AG04450 (cell line): ENCODE data around the gene EIF4G2. TPM values are rescaled to one million over a fixed set of nuclear protein-coding genes. Genes with fewer than 3 reads are reported as not detected.

Experiments used
- CTCF ChIA-PET: fragments of 300-600, 350-600 bp; formaldehyde crosslinking; extraction: SDS; loops from one replicate; lab custom pipeline; 2022; ENCODE audit warnings: antibody characterized with exemption, inconsistent platforms; lab: Charles Lee
- POLR2A ChIA-PET: fragments of 350-600 bp; formaldehyde crosslinking; extraction: SDS; loops from one replicate; lab custom pipeline; 2021; ENCODE audit warnings: antibody characterized with exemption, inconsistent platforms; lab: Yijun Ruan, JAX
- DNase-seq: peaks from one replicate; pipeline ENCODE4 v3.0.0-alpha.2; 2011; ENCODE audit warnings: low read depth, low spot score
- H3K27ac ChIP-seq: one replicate; pipeline ENCODE4 v1.5.1; 2012; ENCODE audit warnings: low read depth, low read length, control low read depth
- H3K27me3 ChIP-seq: one replicate; pipeline ENCODE4 v1.6.0; 2012; ENCODE audit warnings: low read length; ENCODE audit not compliant: control insufficient read depth, insufficient read depth
- H3K4me3 ChIP-seq: 2 replicates; pipeline ENCODE4 v1.5.1; 2011; ENCODE audit warnings: mild to moderate bottlenecking, low read depth, low read length, control low read depth
- H3K9me3 ChIP-seq: 2 replicates; pipeline ENCODE4 v1.5.1; 2012; ENCODE audit warnings: low read length; ENCODE audit not compliant: control insufficient read depth, insufficient read depth
- polyA plus RNA-seq: library from polyadenylated mRNA; depleted of rRNA; stranded (reverse); fragments of >200 nt; gene quantifications from 2 replicates; pipeline ENCODE4 v1.2.3, GENCODE V29; 2011; rRNA removed
- small RNA-seq: library from RNA; depleted of rRNA; stranded (forward); fragments of <200 nt; gene quantifications from one replicate; pipeline ENCODE3, GENCODE V24; 2012; ENCODE audit warnings: low read depth; ENCODE audit not compliant: insufficient read length
- TF ChIP-seq, protein P1 (sequence below): IDR thresholded peaks from 2 replicates; pipeline ENCODE4 v1.5.1; 2011; ENCODE audit warnings: low read depth, low read length, control low read depth, inconsistent platforms

The EIF4G2 gene
- polyA plus RNA-seq, 1 experiment: 1,432 TPM

DNA sequence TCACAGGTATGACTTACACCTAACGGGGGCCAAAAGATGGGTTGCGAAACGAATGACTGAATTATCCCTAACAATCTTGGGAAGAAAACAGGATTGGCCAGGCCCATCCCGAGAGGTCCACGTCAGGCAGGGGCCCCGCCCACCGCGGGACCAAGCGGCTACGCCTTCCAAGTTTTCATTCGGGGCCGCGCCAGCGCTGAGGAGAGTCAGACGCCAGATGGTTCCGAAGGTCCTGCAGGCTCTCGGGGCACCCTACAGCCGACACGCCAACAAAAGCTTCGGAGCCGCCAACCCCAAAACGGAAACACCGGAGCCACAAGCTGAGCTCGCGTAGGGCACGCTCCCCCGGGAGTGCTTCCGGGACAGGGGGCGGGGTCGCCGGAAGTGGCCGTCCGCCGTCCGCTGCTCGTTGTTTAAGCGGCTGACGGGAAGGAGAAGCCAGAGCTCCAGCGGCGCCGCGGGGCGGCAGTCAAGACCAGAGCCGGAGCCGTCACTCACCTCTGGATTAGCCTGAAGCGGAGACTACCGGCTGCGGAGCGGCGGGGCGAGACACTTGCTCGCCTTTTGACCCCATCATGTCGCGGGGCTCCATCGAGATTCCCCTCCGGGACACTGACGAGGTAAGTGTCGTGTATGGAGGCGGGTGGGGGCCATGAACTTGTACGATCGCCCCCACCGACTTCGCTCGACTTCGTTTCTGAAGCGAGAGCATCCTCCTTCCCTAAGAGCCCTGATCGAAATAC, 57.7 kb downstream of the EIF4G2 start, which contains the start of gene CTR9:
CTR9 (plus strand) TSS at position 409 of the 743 bp plus-strand sequence; CDS start at position 576, 167 bp downstream.
- ChIA-PET POLR2A (interaction anchor here (0.6 to 1.1 kb wide), 13 partner anchors 20 to 1185 kb away, joined by 3 to 7 read pairs (median 4); partner anchors contain the start of genes ADM and EIF4G2), CTCF (interaction anchor here (2.0 kb wide), 1 partner anchor 20 kb away, joined by 8 read pairs; no protein-coding TSS in a partner anchor)
- Histone ChIP-seq H3K4me3 (peak within 1 kb of the TSS; percentile 93), H3K27ac (peak within 1 kb of the TSS; percentile 97), H3K9me3 (peaks cover 4% of the 10 kb centered on the region; the same call in 1 of the 2 replicates), H3K27me3 (no peaks in the 10 kb centered on the region)
- DNase-seq: peak; percentile 68
- TF ChIP-seq, protein P1, sequence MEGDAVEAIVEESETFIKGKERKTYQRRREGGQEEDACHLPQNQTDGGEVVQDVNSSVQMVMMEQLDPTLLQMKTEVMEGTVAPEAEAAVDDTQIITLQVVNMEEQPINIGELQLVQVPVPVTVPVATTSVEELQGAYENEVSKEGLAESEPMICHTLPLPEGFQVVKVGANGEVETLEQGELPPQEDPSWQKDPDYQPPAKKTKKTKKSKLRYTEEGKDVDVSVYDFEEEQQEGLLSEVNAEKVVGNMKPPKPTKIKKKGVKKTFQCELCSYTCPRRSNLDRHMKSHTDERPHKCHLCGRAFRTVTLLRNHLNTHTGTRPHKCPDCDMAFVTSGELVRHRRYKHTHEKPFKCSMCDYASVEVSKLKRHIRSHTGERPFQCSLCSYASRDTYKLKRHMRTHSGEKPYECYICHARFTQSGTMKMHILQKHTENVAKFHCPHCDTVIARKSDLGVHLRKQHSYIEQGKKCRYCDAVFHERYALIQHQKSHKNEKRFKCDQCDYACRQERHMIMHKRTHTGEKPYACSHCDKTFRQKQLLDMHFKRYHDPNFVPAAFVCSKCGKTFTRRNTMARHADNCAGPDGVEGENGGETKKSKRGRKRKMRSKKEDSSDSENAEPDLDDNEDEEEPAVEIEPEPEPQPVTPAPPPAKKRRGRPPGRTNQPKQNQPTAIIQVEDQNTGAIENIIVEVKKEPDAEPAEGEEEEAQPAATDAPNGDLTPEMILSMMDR: peak; percentile 29

DNA sequence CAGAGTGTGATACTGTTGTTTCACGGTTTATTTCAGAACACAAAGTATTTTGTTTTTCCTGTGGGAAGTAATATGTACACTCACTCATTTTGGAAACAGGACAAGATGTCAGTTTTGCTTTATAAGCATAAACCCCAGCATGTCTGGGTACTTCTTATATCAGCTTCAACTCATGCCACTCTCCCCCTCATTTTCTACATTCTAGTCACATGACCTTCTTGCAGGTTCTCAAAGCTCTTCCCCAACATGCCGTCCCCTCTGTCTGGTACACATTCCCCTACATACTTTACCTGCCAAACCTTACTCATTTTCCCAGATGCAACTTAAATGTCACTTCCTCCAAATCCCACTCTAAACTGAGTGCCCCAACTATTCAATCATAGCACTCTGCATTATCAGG, 59.2 kb downstream of the EIF4G2 start:
- H3K9me3 ChIP-seq: peaks cover 4% of the 10 kb centered on the region; the same call in 1 of the 2 replicates
- CTCF ChIA-PET: no interaction called here
- no peak for DNase-seq
- H3K27me3 ChIP-seq: no peaks in the 10 kb centered on the region
- no peak overlapping the region for H3K27ac ChIP-seq
- H3K4me3 ChIP-seq: no peak overlapping the region
- POLR2A ChIA-PET: no interaction called here
- TF ChIP-seq, protein P1: no peak

DNA sequence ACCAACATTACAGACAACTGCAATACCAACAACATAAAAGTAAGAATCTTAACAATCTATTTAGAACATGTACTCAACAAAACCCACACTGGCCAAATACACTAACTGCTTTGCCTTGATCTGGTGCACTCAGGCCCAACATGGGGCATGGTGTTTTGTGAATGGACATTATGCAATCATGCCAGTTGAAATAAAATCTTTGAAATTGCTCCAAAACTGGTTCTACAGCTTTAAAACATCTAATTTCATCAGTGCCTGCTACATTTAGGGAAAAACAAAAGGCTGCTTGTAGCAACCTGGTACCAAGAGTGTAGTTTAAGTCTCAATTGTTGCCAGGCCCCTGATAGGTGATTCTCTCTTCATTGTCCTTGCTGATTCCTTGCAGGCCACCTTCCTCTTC, 61.0 kb downstream of the EIF4G2 start:
- DNase-seq: no peak
- peaks cover 4% of the 10 kb centered on the region; the same call in 1 of the 2 replicates for H3K9me3 ChIP-seq
- no peak overlapping the region for H3K4me3 ChIP-seq
- CTCF ChIA-PET: no interaction called here
- TF ChIP-seq, protein P1: no peak
- no peak overlapping the region for H3K27ac ChIP-seq
- H3K27me3 ChIP-seq: no peaks in the 10 kb centered on the region
- POLR2A ChIA-PET: no interaction called here

Small RNAs within 50 kb of the gene (small RNA-seq; reads per million reads assigned to genes)
- not detected for gene SNORD97

Other genes starting within 250 kb of the EIF4G2 start
- gene LYVE1, start 240.3 kb downstream of the EIF4G2 start, polyA plus RNA-seq: 0.10 and 0.19 TPM in 2 replicates
- 56.6 and 60.3 TPM in 2 replicates for gene IRAG1, start 115.2 kb downstream of the EIF4G2 start, polyA plus RNA-seq
- gene CTR9, start 57.7 kb downstream of the EIF4G2 start, polyA plus RNA-seq: 21.8 and 22.6 TPM in 2 replicates
- gene ZBED5, start 49.1 kb upstream of the EIF4G2 start, polyA plus RNA-seq: 77.5 and 87.7 TPM in 2 replicates